ENCODE measurements around the gene HUNK. TPM values are rescaled to one million over a fixed set of nuclear protein-coding genes. Genes with fewer than 3 reads are reported as not detected.

HUNK gene
- total and polyA plus RNA-seq, 7 experiments from 2014 or later = 0.16 to 0.54 (median 0.30) TPM; not detected in 4

- peaks cover 0 to 3% (median 0%) of the 10 kb centered on the region in 5 donors for H3K36me3 Mint-ChIP-seq
- intact Hi-C loops (cut with micrococcal nuclease) = no loop called here
- ChIA-PET POLR2A (no interaction called here), CTCF (no interaction called here)
- DNase-seq = no peak
- no peak overlapping the region for H3K4me3 ChIP-seq (ENCODE audit: low read length)
- no peak overlapping the region for H3K27ac ChIP-seq (ENCODE audit: low read depth, low read length)
- H3K9me3 ChIP-seq (ENCODE audit: control insufficient read depth in 2 of 3, low read length in 3 of 3) = no peaks in the 10 kb centered on the region
- no peaks in the 10 kb centered on the region for H3K27me3 ChIP-seq (ENCODE audit: control insufficient read depth in 2 of 2, insufficient read depth in 2 of 2, low read length in 2 of 2)
- H3K36me3 ChIP-seq (ENCODE audit: control insufficient read depth in 2 of 3, insufficient read depth in 3 of 3, low read length in 3 of 3) = no peaks in the 10 kb centered on the region
- H3K4me1 ChIP-seq (ENCODE audit: control insufficient read depth in 2 of 2, insufficient read depth in 2 of 2, low read length in 2 of 2) = no peaks in the 10 kb centered on the region
- H3K9me3 Mint-ChIP-seq = peaks cover 0 to 7% (median 0%) of the 10 kb centered on the region in 11 donors
- no peak overlapping the region for H3K4me3 Mint-ChIP-seq
- no peaks in the 10 kb centered on the region for H3K4me1 Mint-ChIP-seq
- peaks cover 2 to 36% (median 19%) of the 10 kb centered on the region in 5 donors for H3K27me3 Mint-ChIP-seq
- ATAC-seq = no peak
- H3K27ac Mint-ChIP-seq = no peak overlapping the region
Observed at GRCh38 chr21:31931644-31932469, 59.0 kb downstream of the HUNK start.

- Mint-ChIP-seq H3K4me1 (no peaks in the 10 kb centered on the region), H3K9me3 (peaks cover 0 to 7% (median 0%) of the 10 kb centered on the region in 11 donors), H3K4me3 (no peak overlapping the region), H3K27ac (no peak overlapping the region), H3K36me3 (peaks cover 0 to 3% (median 0%) of the 10 kb centered on the region in 5 donors), H3K27me3 (peaks cover 2 to 36% (median 19%) of the 10 kb centered on the region in 5 donors)
- Histone ChIP-seq H3K9me3 (ENCODE audit: control insufficient read depth in 2 of 3, low read length in 3 of 3) (no peaks in the 10 kb centered on the region), H3K36me3 (ENCODE audit: control insufficient read depth in 2 of 3, insufficient read depth in 3 of 3, low read length in 3 of 3) (no peaks in the 10 kb centered on the region), H3K27ac (ENCODE audit: low read depth, low read length) (no peak overlapping the region), H3K4me3 (ENCODE audit: low read length) (no peak overlapping the region), H3K27me3 (ENCODE audit: control insufficient read depth in 2 of 2, insufficient read depth in 2 of 2, low read length in 2 of 2) (no peaks in the 10 kb centered on the region), H3K4me1 (ENCODE audit: control insufficient read depth in 2 of 2, insufficient read depth in 2 of 2, low read length in 2 of 2) (no peaks in the 10 kb centered on the region)
- DNase-seq (no peak), ATAC-seq (no peak)
- intact Hi-C loops (cut with micrococcal nuclease) = no loop called here
- ChIA-PET CTCF (no interaction called here), POLR2A (no interaction called here)
Observed at GRCh38 chr21:31932470-31932764, 59.6 kb downstream of the HUNK start.

- Mint-ChIP-seq H3K27me3 (peaks cover 0 to 45% (median 30%) of the 10 kb centered on the region in 5 donors), H3K27ac (no peak overlapping the region), H3K4me1 (peaks cover 0 to 5% (median 0%) of the 10 kb centered on the region in 7 donors), H3K4me3 (no peak overlapping the region), H3K9me3 (peaks cover 0 to 5% (median 0%) of the 10 kb centered on the region in 11 donors), H3K36me3 (no peaks in the 10 kb centered on the region)
- no peak for DNase-seq
- Histone ChIP-seq H3K4me3 (ENCODE audit: low read length) (no peak overlapping the region), H3K9me3 (ENCODE audit: control insufficient read depth in 2 of 3, low read length in 3 of 3) (no peaks in the 10 kb centered on the region), H3K27ac (ENCODE audit: low read depth, low read length) (no peak overlapping the region), H3K27me3 (ENCODE audit: control insufficient read depth in 2 of 2, insufficient read depth in 2 of 2, low read length in 2 of 2) (no peaks in the 10 kb centered on the region), H3K36me3 (ENCODE audit: control insufficient read depth in 2 of 3, insufficient read depth in 3 of 3, low read length in 3 of 3) (no peaks in the 10 kb centered on the region), H3K4me1 (ENCODE audit: control insufficient read depth in 2 of 2, insufficient read depth in 2 of 2, low read length in 2 of 2) (no peaks in the 10 kb centered on the region)
- CTCF ChIA-PET = no interaction called here
- ATAC-seq = no peak
- POLR2A ChIA-PET = no interaction called here
- intact Hi-C loops (cut with micrococcal nuclease) = no loop called here
Observed at GRCh38 chr21:31937303-31937702, 64.5 kb downstream of the HUNK start.

DNA sequence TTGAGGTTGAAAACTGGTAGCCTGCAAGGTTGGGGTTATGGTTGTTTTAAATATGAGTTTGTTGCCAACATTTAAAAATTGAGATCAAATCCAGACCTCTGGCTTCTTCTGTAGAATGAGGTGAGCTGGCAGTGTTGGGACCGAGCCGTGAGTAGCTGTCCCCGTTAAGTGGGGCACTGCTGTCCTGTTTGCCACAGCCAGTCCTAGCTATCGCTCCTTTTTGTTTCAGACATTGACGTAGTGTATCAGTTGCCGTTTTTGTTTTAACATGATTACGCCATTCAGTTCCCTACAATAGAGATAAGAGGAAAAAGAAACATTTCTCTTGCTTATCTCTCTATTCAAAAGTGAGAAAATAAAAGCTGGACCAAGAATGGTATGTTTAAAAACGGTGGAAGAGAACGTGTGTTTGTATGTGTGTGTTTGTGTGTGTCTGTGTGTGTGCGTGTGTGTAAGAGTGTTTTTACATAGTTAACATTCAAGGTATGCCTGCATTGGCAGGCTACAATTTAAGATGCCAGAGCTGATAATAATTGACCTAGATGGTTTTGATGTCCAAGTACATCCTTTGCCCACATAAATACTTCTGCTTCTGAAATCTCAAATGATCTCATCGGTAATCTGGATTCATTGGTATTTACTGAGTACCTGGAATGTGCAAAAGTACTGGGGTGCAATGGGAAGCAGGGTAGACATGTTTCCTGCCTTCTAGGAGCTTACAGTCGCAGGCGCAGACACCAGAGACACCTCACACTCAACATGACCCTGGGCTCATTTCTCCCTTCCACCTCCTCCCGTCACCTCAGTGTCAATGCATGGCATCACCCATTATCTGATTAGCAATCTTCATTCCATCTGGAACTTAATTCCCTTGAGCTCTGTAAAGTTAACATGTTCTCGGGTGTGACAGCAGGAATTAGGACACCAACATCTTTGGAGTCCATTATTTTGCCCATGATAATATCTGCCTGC is 65.8 kb downstream of the HUNK start:
- H3K36me3 Mint-ChIP-seq = no peaks in the 10 kb centered on the region
- H3K27me3 Mint-ChIP-seq = peaks cover 0 to 42% (median 22%) of the 10 kb centered on the region in 5 donors
- H3K27me3 ChIP-seq (ENCODE audit: control insufficient read depth in 2 of 2, insufficient read depth in 2 of 2, low read length in 2 of 2) = no peaks in the 10 kb centered on the region
- no peak overlapping the region for H3K4me3 Mint-ChIP-seq
- no peak overlapping the region for H3K27ac Mint-ChIP-seq
- ChIA-PET CTCF (interaction anchor here (0.5 kb wide), 1 partner anchor 9 kb away, joined by 5 read pairs; no protein-coding TSS in a partner anchor), POLR2A (no interaction called here)
- peaks cover 0 to 5% (median 0%) of the 10 kb centered on the region in 11 donors for H3K9me3 Mint-ChIP-seq
- H3K27ac ChIP-seq (ENCODE audit: low read depth, low read length) = no peak overlapping the region
- no peaks in the 10 kb centered on the region for H3K9me3 ChIP-seq (ENCODE audit: control insufficient read depth in 2 of 3, low read length in 3 of 3)
- no peak for DNase-seq
- H3K4me1 Mint-ChIP-seq = peaks cover 0 to 5% (median 0%) of the 10 kb centered on the region in 7 donors
- H3K4me1 ChIP-seq (ENCODE audit: control insufficient read depth in 2 of 2, insufficient read depth in 2 of 2, low read length in 2 of 2) = no peaks in the 10 kb centered on the region
- intact Hi-C loops (cut with micrococcal nuclease) = no loop called here
- no peak for ATAC-seq
- H3K4me3 ChIP-seq (ENCODE audit: low read length) = no peak overlapping the region
- H3K36me3 ChIP-seq (ENCODE audit: control insufficient read depth in 2 of 3, insufficient read depth in 3 of 3, low read length in 3 of 3) = no peaks in the 10 kb centered on the region

DNA sequence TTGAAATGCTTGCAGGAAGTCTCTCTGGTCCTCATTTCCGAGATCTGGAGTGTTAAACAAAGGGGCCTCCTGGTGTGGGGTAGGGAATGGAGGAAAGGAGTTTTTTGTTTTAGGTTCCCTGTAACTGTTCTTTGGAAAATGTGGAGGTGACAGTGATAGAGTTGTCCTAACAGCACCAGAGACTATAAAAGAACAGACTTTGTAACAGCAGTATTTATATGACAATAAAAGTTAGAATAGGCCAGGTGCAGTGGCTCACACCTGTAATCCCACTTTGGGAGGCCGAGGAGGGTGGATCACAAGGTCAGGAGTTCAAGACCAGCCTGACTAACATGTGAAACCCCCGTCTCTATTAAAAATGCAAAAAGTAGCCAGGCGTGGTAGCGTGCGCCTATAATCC is 68.9 kb downstream of the HUNK start:
- H3K27me3 ChIP-seq (ENCODE audit: control insufficient read depth in 2 of 2, insufficient read depth in 2 of 2, low read length in 2 of 2) = no peaks in the 10 kb centered on the region
- H3K27me3 Mint-ChIP-seq = peaks cover 0 to 36% (median 34%) of the 10 kb centered on the region in 5 donors
- intact Hi-C loops (cut with micrococcal nuclease) = no loop called here
- no peak overlapping the region for H3K27ac ChIP-seq (ENCODE audit: low read depth, low read length)
- H3K4me1 Mint-ChIP-seq = peaks cover 0 to 5% (median 0%) of the 10 kb centered on the region in 7 donors
- H3K4me3 Mint-ChIP-seq = no peak overlapping the region
- ChIA-PET CTCF (no interaction called here), POLR2A (no interaction called here)
- no peaks in the 10 kb centered on the region for H3K36me3 Mint-ChIP-seq
- H3K4me1 ChIP-seq (ENCODE audit: control insufficient read depth in 2 of 2, insufficient read depth in 2 of 2, low read length in 2 of 2) = no peaks in the 10 kb centered on the region
- peaks cover 0 to 5% (median 0%) of the 10 kb centered on the region in 11 donors for H3K9me3 Mint-ChIP-seq
- no peak overlapping the region for H3K4me3 ChIP-seq (ENCODE audit: low read length)
- DNase-seq = no peak
- H3K9me3 ChIP-seq (ENCODE audit: control insufficient read depth in 2 of 3, low read length in 3 of 3) = no peaks in the 10 kb centered on the region
- no peak overlapping the region for H3K27ac Mint-ChIP-seq
- no peak for ATAC-seq
- no peaks in the 10 kb centered on the region for H3K36me3 ChIP-seq (ENCODE audit: control insufficient read depth in 2 of 3, insufficient read depth in 3 of 3, low read length in 3 of 3)

GRCh38 chr21:31943561-31943960 is 70.7 kb downstream of the HUNK start:
- Histone ChIP-seq H3K27me3 (ENCODE audit: control insufficient read depth in 2 of 2, insufficient read depth in 2 of 2, low read length in 2 of 2) (no peaks in the 10 kb centered on the region), H3K27ac (ENCODE audit: low read depth, low read length) (no peak overlapping the region), H3K9me3 (ENCODE audit: control insufficient read depth in 2 of 3, low read length in 3 of 3) (no peaks in the 10 kb centered on the region), H3K36me3 (ENCODE audit: control insufficient read depth in 2 of 3, insufficient read depth in 3 of 3, low read length in 3 of 3) (no peaks in the 10 kb centered on the region), H3K4me3 (ENCODE audit: low read length) (no peak overlapping the region), H3K4me1 (ENCODE audit: control insufficient read depth in 2 of 2, insufficient read depth in 2 of 2, low read length in 2 of 2) (no peaks in the 10 kb centered on the region)
- DNase-seq (no peak), ATAC-seq (no peak)
- peaks cover 0 to 40% (median 30%) of the 10 kb centered on the region in 5 donors for H3K27me3 Mint-ChIP-seq
- intact Hi-C loops (cut with micrococcal nuclease) = no loop called here
- CTCF ChIA-PET = no interaction called here
- no peak overlapping the region for H3K27ac Mint-ChIP-seq
- no peaks in the 10 kb centered on the region for H3K36me3 Mint-ChIP-seq
- no peak overlapping the region for H3K4me3 Mint-ChIP-seq
- POLR2A ChIA-PET = no interaction called here
- H3K4me1 Mint-ChIP-seq = peaks cover 0 to under 1% (median 0%) of the 10 kb centered on the region in 7 donors
- H3K9me3 Mint-ChIP-seq = peaks cover 0 to 3% (median 0%) of the 10 kb centered on the region in 11 donors
